Keratinocyte (primary cell): ENCODE results near the gene VMP1.

Experiments used
- EZH2 ChIP-seq: IDR thresholded peaks from one replicate; pipeline ENCODE4 v1.6.1; 2012; ENCODE audit warnings: inconsistent platforms, mild to moderate bottlenecking, low read length, moderate library complexity
- TF ChIP-seq, protein P1 (sequence below), 3 experiments: IDR thresholded peaks in 1 of 3; conservative IDR thresholded peaks in 1 of 3; optimal IDR thresholded peaks in 1 of 3; 2 replicates in 2 of 3; 3 replicates in 1 of 3; pipeline versions ENCODE3 to v1.5.1; 2011; ENCODE audit warnings: low read length in 3 of 3, mild to moderate bottlenecking in 3 of 3, moderate library complexity in 2 of 3, control low read depth in 1 of 3, inconsistent platforms in 1 of 3; ENCODE audit not compliant: insufficient read depth in 2 of 3; ENCODE audit errors: extremely low read depth in 1 of 3

DNA sequence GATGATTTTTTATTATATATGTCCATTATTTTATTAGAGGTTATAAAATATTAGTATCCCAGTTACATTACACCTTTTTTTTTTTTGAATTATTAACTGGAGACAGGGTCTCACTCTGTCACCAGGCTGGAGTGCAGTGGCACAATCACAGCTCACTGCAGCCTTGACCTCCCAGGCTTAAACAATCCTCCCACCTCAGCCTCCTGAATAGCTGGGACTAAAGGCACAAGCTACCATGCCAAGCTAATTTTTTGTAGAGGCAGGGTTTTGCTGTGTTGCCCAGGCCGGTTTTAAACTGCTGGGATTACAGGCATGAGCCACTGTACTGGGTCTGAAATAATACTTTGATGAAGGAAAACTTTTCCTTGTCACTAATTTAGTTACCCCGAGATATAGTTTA, 63.6 kb downstream of the VMP1 start:
- TF ChIP-seq, protein P1, sequence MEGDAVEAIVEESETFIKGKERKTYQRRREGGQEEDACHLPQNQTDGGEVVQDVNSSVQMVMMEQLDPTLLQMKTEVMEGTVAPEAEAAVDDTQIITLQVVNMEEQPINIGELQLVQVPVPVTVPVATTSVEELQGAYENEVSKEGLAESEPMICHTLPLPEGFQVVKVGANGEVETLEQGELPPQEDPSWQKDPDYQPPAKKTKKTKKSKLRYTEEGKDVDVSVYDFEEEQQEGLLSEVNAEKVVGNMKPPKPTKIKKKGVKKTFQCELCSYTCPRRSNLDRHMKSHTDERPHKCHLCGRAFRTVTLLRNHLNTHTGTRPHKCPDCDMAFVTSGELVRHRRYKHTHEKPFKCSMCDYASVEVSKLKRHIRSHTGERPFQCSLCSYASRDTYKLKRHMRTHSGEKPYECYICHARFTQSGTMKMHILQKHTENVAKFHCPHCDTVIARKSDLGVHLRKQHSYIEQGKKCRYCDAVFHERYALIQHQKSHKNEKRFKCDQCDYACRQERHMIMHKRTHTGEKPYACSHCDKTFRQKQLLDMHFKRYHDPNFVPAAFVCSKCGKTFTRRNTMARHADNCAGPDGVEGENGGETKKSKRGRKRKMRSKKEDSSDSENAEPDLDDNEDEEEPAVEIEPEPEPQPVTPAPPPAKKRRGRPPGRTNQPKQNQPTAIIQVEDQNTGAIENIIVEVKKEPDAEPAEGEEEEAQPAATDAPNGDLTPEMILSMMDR (optimal IDR thresholded peaks at IDR 0.05 in 1 of 3, IDR thresholded peaks at IDR 0.05 in 1 of 3, conservative IDR thresholded peaks at IDR 0.05 in 1 of 3; ENCODE audit: extremely low read depth in 1 of 3, insufficient read depth in 2 of 3, low read length in 3 of 3): no peak
- TF ChIP-seq EZH2: no peak
